ENCODE measurements around the gene AFAP1. TPM values are rescaled to one million over a fixed set of nuclear protein-coding genes. Genes with fewer than 3 reads are reported as not detected.

Gene AFAP1
- polyA plus RNA-seq, 4 donors: 21.6 to 28.3 (median 23.6) TPM

DNA sequence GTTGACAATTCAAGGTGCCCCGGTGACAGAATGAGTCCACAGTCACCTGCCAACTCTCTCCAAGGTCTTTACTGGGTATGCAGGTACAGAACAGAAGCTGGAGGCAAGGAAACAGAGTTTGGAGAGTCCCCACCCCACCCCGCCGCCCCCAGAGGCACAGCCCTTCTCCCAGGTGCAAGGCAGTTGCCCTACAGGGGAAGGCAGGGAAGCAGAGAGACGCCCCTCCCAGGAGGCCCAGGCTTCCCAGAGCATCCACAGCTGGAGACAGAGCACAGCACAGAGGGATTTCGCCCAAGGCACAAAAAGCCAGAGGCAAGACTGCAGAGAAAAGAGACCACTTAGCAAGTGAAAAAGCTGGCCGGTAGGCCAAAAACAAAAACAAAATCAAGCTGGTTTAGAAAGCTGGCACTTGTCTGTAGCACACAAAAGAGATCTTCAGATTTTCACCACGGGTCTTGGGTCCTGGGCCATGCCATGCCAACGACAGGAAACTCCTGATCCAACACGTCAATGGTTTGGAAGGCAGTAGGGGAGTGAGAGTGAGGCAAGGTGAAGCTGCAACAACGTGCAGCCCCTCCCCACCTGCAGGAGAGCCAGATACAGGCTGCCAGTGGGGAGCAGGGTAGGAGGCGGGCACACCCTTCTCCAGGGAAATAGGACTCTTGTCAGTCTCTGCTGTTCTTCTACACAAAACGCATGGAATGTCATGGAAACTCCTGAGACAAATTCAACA lies 113.3 kb downstream of the AFAP1 start:
- no peak for DNase-seq (ENCODE audit: low read depth in 4 of 4, low spot score in 3 of 4)

DNA sequence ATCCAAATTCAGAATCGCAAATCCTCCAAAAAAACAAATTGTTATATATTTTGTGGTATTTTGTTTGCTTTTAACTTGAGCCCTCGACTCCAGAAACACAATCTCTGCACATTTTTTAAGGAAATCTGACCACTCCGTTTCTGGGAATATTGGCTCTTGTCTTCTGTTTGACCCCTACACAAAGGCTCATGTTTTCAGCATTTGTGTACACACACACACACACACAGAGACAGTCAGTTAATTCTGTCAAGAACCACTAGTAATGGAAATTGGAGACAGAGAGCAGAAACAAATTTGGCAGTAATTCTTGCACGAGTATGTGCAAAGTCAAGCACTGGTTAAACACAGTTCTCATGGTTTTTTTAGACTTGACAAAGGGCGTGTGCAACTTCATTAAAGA lies 115.4 kb downstream of the AFAP1 start:
- DNase-seq (ENCODE audit: low read depth in 4 of 4, low spot score in 3 of 4): no peak

DNA sequence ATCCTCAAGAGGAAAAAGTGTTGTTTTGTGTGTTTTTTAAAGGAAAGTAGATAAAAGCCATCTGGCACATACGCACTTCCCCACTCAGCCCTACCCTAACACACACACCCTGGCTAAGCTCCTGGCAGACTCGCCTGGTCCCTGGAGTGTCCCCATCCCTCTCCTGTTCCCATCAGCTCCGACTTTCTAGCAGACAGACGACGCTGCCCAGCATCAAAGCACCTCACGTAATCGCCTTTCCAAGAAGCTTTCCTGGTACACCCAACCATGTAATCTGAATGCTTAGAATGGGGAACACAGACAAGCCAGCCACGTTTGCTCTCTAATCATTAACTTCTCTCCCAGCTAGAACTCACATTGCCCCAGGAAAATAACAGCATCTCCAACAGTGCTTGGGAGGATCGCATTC lies 116.2 kb downstream of the AFAP1 start:
- DNase-seq (ENCODE audit: low read depth in 4 of 4, low spot score in 3 of 4): peak in 1 of 4 donors; percentile 63

DNA sequence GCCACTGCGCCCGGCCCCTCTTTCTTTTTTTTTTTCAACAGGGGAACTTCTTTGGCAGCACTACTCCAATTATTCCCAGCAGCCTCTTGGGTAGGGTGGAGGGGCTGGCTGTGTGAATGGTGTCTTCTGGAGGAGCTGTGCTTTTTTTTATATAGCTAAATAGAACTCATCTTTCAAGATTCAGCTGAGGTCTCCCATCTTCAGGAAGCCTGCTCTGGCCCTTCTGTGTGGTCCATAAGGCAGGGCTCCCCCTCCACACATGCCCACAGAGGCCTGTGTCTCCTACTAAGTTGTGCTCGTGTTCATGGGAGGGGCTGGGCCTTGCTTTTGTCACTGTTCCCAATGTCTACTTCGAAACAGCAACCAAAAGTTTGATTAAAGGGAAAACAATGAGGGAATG lies 116.8 kb downstream of the AFAP1 start:
- no peak for DNase-seq (ENCODE audit: low read depth in 4 of 4, low spot score in 3 of 4)

DNA sequence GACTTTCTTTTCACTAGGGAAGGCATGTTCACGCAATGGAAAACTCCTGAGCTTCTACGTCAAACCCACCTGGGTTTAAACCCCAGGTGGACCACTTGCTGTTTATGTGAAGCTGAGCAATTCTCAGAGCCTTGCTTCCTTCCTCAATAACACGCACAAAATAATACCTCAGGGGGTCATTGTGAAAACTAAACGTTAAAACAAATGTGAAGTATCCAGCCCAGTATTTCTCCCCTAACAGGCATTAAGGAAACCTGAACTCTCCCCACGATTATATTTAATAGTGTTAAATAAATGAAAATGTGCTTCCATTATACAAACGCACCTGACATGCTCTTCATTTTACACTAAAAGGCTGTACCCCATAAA lies 117.5 kb downstream of the AFAP1 start:
- no peak for DNase-seq (ENCODE audit: low read depth in 4 of 4, low spot score in 3 of 4)

DNA sequence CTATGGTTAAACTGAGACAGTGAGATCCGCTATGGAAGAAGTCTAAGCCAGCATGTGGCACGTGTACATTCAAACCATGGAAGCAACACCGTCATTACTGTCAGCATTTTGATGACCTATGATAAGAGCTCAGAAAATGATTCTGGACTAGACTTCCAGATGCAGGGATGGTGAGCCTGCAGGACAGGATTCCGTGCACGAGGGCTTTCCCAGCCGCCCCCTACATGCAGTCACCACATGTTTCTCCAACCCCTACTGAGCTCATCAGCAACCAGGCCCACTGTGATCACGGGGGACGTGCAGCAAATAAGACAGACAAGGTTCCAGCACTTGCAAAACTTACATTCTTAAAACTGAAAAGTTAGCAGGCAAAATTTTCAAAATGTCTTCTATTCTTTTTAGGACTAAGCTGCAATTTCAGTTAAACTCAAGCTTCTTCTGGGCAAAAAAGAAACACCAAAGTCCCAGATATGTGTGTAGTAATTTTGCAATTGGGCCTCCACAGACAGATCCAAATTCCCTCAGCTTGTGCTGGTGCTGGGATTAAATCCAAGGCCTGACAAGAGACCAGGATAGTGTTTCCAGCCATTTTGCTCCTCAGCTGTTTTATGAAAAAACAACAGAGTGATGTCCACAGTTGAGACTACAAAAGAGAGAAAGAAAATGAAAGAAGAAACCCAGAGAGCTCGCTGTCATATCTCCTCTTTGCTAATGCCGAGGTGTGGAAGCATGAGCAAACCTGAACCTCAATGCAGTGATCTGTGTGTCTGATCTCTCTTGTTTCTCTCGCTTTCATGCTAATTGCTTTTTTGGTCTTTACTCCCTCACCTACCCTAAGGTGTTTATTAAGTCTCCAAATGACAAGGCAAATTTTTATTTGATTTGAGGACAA lies 118.2 kb downstream of the AFAP1 start:
- DNase-seq (ENCODE audit: low read depth in 4 of 4, low spot score in 3 of 4): no peak

DNA sequence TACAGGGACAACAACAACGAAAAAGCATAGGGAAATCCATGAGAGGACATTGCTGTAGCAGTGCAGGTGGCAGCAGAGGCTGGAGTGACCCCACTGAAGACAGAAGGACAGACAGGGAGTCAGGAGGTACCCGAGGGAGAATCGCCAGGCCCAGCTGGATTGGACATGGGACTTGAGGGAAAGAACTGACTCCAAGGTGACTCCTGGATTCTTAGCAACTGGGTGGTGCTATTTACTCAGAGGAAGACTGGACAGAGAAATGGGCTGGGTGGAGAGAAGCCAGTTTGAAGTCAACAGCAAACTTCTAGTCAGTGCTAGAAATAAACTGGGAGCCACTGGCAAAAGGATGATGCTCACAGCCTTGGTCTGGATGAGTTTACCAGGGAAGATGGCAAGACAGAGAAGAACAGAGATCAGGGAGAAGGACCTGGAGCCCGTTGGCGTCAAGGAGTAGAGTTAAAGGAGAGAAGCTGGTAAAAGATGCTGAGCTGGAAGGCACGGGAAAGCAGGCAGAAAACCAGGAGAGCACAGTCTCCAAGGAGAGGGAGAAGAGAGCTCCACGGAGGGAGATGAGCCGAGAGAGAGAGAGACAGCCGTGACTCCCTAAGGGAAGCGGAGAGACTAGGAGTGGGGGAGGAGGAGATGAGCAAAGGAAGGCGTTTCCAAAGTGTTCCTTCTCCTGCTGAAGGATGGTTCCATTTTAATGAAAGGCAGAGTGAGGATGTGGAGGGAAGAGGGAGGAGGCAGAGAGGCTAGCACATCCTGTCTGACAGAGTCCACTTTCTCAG lies 119.4 kb downstream of the AFAP1 start:
- DNase-seq (ENCODE audit: low read depth in 4 of 4, low spot score in 3 of 4): no peak

DNA sequence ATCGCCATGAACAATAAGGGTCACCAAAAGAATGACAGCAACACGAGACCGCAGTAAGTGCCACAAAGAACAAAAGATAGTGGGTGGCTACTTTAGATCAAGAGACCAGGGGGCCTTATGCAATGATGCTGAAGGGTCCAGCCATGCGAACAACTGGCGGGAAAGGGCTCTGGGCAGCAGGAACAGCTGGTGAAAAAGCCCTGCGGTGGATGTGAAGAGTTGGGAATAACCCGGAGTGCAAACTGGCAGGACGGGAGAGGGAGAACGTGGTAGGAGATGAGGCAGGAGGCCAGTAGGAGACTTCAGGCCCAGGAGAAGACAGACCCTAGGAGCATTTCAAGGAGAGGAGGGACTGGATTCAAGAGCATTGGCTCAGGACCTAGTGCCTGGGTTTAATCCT lies 120.2 kb downstream of the AFAP1 start:
- DNase-seq (ENCODE audit: low read depth in 4 of 4, low spot score in 3 of 4): no peak

DNA sequence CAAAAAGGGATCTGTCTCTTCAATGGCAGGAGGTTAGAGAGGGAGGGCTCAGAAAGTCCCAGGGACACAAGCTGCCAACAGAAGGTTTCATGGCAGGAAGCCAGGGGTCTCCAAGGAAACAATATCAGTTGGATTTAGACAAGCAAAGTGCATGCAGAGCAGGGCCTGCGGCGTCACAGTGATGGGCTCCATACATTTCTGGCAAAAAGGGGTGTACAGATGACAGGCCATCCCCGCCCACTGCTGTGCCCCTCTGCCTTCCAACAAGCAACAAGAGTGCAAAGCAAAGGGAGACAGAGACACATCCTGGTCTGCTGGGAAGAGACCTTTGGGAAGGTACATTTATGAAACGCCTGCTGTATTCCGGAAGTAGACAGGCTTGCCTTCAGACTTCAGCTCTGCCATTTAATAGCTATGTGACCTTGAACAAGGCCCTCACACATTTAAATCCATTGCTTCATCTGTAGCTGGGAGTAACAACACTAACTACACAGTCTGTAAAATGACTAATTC lies 121.2 kb downstream of the AFAP1 start:
- no peak for DNase-seq (ENCODE audit: low read depth in 4 of 4, low spot score in 3 of 4)

DNA sequence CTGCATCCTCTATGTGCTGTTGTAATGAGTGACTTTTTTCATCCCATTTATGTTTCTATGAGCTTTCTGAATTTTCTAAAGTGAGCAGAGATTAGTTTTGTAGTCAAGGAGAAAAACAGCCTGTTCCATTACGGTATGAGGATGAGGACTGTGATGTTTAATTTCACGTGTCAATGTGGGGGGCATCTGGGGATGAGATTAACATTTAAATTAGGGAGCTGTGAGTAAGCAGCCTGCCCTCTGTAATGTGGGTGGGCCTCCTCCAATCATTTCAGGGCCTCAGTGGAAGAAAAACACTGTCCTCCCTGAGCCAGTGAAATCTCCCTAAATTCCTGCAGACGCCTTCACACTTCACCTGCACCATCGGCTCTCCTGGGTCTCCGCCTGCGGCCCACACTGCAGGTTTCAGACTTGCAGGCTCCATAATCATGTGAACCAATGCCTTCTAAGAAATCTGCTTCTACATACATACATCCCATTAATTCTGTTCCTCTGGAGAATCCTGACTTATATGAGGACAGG lies 121.7 kb downstream of the AFAP1 start:
- DNase-seq (ENCODE audit: low read depth in 4 of 4, low spot score in 3 of 4): no peak

DNA sequence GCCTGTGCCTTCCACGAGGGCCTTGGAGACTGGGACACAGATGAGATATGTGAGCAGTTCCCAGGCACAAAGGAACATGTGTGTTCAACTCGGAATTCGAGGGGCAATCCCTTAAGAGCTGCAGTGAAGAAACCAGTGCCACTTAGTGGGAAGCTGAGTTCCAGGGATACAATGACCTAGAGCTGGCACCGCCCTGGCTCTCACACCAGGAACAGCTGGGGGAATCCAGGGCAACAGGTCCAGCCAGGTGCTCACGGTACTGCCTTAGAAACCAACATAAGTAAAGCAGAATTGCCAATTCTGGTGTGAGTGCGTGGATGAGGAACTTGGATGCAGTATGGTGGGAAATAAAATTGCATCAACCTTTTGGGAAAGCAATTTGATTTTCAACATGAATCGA lies 122.9 kb downstream of the AFAP1 start:
- no peak for DNase-seq (ENCODE audit: low read depth in 4 of 4, low spot score in 3 of 4)

DNA sequence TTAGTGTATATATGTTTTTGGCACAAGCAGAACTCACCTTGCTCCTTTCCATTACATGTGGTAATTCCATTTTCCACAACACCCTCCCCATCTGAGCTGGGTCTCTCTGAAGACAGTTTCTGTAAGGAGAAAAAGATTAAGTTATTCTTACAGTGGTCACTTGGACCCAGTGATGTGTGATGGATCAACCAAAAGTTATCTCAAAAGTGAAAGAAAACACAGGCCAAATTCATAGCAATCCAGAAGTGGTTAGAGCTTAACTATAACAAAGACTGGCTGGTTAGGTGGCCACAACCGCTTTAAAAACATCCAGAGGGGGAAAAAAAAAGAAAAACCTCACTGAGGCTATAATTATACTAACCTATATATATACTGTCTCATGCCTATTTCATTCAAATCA lies 123.7 kb downstream of the AFAP1 start:
- DNase-seq (ENCODE audit: low read depth in 4 of 4, low spot score in 3 of 4): no peak

DNA sequence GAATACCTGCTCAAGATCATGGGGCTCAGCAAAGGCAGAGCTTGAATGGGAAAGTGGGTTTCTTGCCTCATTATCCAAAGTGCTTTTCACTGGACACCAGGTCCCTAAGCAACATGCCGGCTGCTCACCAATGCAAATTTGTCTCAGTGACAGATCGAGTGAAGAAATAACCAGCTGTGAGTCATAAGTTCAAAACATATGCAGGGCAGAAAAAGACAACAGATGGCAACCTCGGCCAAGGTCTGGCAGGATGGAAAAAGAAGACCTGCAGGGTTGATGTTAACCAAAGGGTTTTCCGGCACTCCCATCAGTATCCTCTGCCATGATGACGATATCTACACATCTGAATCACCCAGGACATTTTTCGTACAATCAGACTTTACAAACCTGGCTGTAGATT lies 124.1 kb downstream of the AFAP1 start:
- DNase-seq (ENCODE audit: low read depth in 4 of 4, low spot score in 3 of 4): no peak

DNA sequence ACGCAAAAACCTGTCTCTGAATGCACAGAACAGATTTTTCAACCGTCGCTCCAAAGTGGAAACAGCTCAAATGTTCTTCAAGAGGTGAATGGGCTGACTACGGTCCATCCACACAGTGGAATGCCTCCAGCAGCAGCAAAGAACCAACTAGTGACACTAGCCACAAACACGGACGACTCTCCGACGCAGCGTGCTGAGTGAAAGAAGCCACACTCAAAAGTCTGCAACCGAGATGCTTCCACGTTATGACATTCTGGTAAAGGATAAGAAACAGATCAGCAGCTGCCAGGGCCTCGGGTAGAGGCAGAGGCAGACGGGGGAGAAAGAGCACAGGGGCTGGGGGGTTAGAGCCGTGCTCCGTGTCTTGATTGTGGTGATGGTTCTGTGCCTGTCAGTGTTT lies 125.2 kb downstream of the AFAP1 start:
- DNase-seq (ENCODE audit: low read depth in 4 of 4, low spot score in 3 of 4): no peak

DNA sequence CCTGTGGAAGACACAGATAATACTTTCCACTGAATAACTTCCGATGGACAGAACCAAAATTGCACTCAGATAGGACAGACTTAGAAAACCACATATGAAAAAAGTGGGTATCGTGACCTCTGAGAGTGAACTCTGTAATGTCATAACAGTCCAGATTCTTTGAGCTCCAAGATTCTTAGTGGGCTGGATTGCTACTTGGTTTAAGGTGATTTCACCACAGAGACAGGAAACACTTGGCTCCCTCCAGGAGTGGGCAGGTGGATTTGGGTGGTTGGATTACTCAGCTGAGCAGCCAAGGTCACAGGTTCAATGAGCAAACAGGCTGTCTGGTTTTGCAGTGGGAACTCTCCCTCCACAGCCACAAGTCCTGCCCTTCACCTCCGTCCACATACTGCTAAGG lies 126.0 kb downstream of the AFAP1 start:
- DNase-seq (ENCODE audit: low read depth in 4 of 4, low spot score in 3 of 4): no peak

DNA sequence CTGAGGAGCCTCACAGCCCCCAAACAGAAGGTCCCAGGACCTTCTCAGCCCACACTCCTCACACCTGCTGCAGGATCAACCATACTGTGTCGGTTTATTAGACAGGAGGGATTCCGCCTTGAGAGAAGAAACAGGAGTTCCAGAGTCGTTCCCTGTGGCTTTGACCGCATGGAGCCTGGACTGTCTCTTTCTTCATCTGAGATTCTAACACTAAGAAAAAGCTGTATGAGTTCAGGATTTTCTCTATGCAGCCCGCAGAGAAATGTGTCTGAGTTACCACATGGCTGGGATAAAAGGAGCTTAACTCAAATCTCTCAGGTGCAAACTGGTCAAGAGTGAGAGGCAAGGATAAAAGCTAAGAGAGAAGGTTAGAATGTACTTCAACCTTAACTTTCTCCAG lies 126.7 kb downstream of the AFAP1 start:
- DNase-seq (ENCODE audit: low read depth in 4 of 4, low spot score in 3 of 4): no peak

DNA sequence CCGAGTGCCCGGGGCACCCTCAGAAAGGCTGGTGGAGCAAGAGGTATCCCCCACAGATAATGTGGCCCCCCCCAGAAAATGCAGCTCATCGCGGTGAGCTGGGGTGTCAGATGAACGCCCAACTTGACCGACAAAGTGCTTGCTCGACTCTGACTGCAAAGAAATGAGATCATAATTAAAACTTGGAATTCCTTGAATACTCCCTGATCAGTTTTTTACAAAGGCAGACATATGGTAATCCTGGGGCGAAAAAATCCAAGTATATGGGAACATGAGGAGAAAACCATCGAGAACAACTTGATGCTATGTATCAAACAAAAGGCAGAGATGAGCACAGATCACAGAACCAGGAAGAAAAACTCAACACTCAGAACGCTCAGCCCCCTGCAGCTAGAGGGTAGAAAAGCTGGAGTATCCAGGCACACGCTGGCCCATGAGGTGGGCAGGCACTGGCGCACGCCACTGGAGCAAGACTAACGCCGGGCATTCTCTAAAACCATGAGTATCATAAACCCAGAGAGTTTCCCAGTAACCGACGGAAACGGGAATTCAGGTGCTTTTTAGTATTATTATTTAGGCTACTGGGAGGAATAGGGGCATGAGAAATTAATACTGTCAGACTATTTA lies 127.3 kb downstream of the AFAP1 start:
- DNase-seq (ENCODE audit: low read depth in 4 of 4, low spot score in 3 of 4): no peak

DNA sequence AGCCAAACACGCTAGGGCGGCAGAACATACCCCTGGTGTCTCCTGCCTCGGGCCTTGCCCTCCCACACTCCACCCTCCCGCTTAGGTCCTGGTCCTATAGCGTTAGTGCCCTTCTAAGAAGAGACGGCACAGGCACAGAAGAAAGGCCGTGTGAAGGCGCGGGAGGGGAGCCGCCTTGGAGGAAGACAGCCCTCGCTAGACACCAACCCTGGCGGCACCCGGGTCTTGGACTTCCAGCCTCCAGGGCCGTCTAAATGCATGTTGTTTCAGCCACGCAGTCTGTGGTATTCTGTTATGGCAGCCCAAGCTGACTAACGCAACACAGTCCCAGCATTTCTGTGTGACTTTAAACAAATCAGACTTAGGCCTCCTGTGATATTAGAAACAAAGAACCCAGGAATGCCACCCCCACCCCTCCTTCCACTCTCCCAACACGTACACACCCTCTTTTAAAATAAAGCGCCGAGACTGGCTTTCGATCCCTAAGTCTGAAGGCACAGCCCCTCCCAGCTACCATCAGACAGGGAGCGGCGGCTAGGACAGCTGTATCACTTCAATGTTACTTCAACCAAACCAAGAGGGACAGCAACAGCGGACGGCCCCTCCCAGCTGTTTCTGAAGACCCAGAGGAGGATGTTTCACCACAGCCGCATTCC lies 128.0 kb downstream of the AFAP1 start:
- no peak for DNase-seq (ENCODE audit: low read depth in 4 of 4, low spot score in 3 of 4)

DNA sequence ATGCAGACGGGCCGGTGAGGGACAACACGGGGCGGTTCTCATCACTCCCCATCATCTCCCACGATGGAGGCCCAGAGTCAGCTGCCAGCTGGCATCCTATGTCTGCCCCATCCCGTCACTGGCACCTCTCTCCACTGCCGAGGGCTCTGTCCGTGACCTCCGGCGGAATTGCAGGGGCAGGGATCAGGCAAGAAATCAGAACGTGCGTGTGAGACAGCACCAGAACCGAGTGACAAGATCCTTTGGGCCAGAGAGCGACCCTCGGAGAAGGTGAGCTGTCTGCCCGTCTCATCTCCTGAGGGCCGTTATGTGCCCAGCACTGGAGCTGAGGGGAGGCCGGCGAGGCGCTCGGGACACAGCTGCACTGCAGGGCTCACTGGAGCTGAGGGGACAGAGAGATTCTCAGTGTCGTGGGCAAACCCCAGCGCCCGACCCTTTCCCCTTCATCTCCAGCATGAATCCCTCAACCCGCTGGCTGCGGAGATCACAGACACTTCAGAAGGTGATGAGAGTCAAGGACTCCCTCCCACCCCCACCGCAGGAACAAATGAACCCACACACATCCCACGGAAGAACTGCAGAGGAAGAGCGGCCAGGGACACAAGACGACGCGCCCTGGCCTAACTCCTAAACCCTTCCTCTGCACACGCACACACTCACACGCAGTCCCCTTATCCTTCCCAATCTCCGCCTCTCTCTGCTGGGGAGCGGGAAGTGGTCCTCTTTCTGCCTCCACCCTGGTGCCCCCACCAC lies 128.7 kb downstream of the AFAP1 start:
- DNase-seq (ENCODE audit: low read depth in 4 of 4, low spot score in 3 of 4): no peak

Data from right renal pelvis (tissue), 4 donors.